Activated T-helper 2 cell treated with anti-CD3 and anti-CD28 coated beads, Interferon-gamma antibody, Interleukin-2, Interleukin-4, amounts not matched to agents 10 μg/mL and 5 μg/mL and 100 μg/mL, durations not matched to agents 14 hours and 24 hours and 36 hours (primary cell): ENCODE data around the gene NET1. TPM values are rescaled to one million over a fixed set of nuclear protein-coding genes. Genes with fewer than 3 reads are reported as not detected.

Experiments
- DNase-seq: peaks from one replicate; pipeline ENCODE4 v3.0.0; 2021; ENCODE audit warnings: low spot score
- H3K27ac Mint-ChIP-seq: one replicate; pipeline ENCODE4 v1.8.0; 2021; ENCODE audit warnings: mixed read lengths
- H3K27me3 Mint-ChIP-seq: one replicate; pipeline ENCODE4 v1.8.0; 2021; ENCODE audit warnings: low read depth, mixed read lengths
- H3K36me3 Mint-ChIP-seq: one replicate; pipeline ENCODE4 v1.8.0; 2021; ENCODE audit warnings: low read depth, mixed read lengths
- H3K4me1 Mint-ChIP-seq: one replicate; pipeline ENCODE4 v1.8.0; 2021; ENCODE audit warnings: low read depth, mixed read lengths
- H3K4me3 Mint-ChIP-seq: one replicate; pipeline ENCODE4 v1.8.0; 2021; ENCODE audit warnings: low read depth, mild to moderate bottlenecking, moderate library complexity, mixed read lengths
- H3K9me3 Mint-ChIP-seq: one replicate; pipeline ENCODE4 v1.8.0; 2021; ENCODE audit warnings: mixed read lengths
- intact Hi-C: fragments of 100-400 bp; cut with micrococcal nuclease; formaldehyde crosslinking; loops from one replicate; pipeline ENCODE4 v1.15.1; 2023
- total RNA-seq: library from RNA; stranded (reverse); gene quantifications from 2 replicates; pipeline ENCODE4 v1.2.3, GENCODE V29; 2022

Gene NET1
- total RNA-seq, 1 donor from 2014 or later = 43.3 TPM

GRCh38 chr10:5381187-5381586 lies 31.2 kb upstream of the NET1 start:
- H3K27me3 Mint-ChIP-seq = peaks cover 3% of the 10 kb centered on the region
- intact Hi-C loops = loop anchor here (10.0 kb wide), 2 partner anchors 86 to 566 kb away; no protein-coding TSS in a partner anchor
- no peak for DNase-seq
- H3K4me3 Mint-ChIP-seq = no peak overlapping the region
- H3K9me3 Mint-ChIP-seq = peaks cover 4% of the 10 kb centered on the region
- H3K36me3 Mint-ChIP-seq = no peaks in the 10 kb centered on the region
- no peaks in the 10 kb centered on the region for H3K4me1 Mint-ChIP-seq
- H3K27ac Mint-ChIP-seq = no peak overlapping the region

DNA sequence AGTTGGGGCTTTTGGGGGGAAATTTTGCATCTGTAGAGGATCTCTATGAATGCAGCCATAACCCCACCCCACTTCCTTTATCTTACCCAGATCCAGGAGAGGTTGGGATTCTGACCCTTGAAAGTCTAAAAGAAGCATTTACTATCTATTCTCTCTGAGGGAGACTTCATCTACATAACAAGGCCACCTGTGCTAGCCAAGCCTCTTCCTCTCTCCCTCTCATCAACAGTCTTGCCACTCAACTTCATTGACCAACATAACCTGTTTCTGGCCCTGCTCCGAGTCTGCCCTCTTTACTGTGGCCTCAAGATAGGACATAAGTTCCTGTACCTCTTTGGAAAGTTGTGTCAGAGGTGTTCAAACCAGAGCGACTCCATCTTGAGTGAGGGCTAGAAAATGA lies 27.1 kb upstream of the NET1 start:
- peaks cover 22% of the 10 kb centered on the region for H3K9me3 Mint-ChIP-seq
- intact Hi-C loops = loop anchor here (10.0 kb wide), 2 partner anchors 90 to 570 kb away; no protein-coding TSS in a partner anchor
- no peak overlapping the region for H3K27ac Mint-ChIP-seq
- H3K36me3 Mint-ChIP-seq = no peaks in the 10 kb centered on the region
- no peak overlapping the region for H3K4me3 Mint-ChIP-seq
- no peak for DNase-seq
- no peaks in the 10 kb centered on the region for H3K4me1 Mint-ChIP-seq
- peaks cover 3% of the 10 kb centered on the region for H3K27me3 Mint-ChIP-seq

DNA sequence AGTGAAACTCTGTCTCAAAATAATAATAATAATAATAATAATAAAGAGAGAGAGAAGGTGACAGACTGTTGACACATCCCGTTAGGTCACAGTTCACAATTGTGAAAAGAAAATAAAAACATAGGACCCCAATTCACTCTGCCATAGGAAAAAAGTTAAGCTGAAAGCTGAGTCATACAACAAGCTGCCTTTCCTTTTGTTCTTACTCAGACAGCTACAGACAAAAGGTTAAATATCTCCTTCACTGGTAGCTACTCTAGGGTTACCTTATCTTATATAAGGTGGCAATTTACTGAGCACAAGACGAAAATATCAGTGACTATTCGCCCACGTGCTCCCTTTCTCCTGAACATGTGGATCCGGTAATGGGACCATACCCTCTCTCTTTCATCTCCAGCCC lies 25.2 kb upstream of the NET1 start:
- Mint-ChIP-seq H3K36me3 (peaks cover 3% of the 10 kb centered on the region), H3K27me3 (peaks cover 3% of the 10 kb centered on the region), H3K27ac (no peak overlapping the region), H3K9me3 (peaks cover 41% of the 10 kb centered on the region), H3K4me3 (no peak overlapping the region), H3K4me1 (no peaks in the 10 kb centered on the region)
- no peak for DNase-seq
- intact Hi-C loops = loop anchor here (1.0 to 10.0 kb wide), 3 partner anchors 47 to 572 kb away; no protein-coding TSS in a partner anchor

GRCh38 chr10:5390607-5391205 lies 21.7 kb upstream of the NET1 start:
- peaks cover 3% of the 10 kb centered on the region for H3K36me3 Mint-ChIP-seq
- no peak for DNase-seq
- no peaks in the 10 kb centered on the region for H3K4me1 Mint-ChIP-seq
- H3K4me3 Mint-ChIP-seq = no peak overlapping the region
- intact Hi-C loops = no loop called here
- H3K9me3 Mint-ChIP-seq = peaks cover 44% of the 10 kb centered on the region
- no peak overlapping the region for H3K27ac Mint-ChIP-seq
- H3K27me3 Mint-ChIP-seq = no peaks in the 10 kb centered on the region

DNA sequence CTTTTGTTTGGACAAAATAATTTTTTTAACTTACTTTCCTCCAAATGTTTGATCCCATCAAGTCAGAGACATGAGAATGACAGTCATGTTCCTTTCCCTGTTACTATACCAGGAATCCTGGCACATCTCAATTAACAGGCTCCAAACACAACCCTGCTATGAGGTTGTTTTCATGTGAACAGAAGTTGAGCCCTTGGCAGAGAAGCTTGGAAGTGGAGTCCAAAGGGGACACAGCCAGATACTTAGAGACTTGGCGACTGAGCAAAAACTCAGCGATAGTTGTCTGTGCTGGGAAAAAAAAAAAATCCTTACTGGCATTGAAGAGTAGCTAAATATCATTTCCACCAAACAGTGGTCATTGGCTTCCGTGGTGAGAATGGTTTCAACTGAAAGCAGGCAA lies 20.6 kb upstream of the NET1 start:
- Mint-ChIP-seq H3K4me1 (no peaks in the 10 kb centered on the region), H3K36me3 (peaks cover 3% of the 10 kb centered on the region), H3K4me3 (no peak overlapping the region), H3K9me3 (peaks cover 44% of the 10 kb centered on the region), H3K27me3 (no peaks in the 10 kb centered on the region), H3K27ac (no peak overlapping the region)
- no peak for DNase-seq
- intact Hi-C loops = no loop called here

DNA sequence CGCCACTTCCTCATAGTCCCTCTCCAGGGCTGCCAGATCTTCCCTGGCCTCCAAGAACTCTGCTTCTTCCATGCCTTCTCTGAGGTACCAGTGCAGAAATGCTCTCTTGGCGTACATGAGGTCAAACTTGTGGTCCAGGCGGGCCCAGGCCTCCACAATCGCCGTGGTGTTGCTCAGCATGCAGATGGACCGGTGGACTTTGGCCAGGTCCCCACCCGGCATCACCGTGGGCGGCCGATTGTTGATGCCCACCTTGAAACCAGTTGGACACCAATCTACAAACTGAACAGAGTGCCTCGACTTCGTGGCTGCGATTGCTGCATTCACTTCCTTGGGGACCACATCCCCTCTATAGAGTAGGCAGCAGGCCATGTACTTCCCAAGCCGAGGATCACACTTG lies 18.8 kb upstream of the NET1 start:
- peaks cover 8% of the 10 kb centered on the region for H3K27me3 Mint-ChIP-seq
- H3K27ac Mint-ChIP-seq = no peak overlapping the region
- H3K36me3 Mint-ChIP-seq = peaks cover 3% of the 10 kb centered on the region
- intact Hi-C loops = no loop called here
- peaks cover 39% of the 10 kb centered on the region for H3K9me3 Mint-ChIP-seq
- H3K4me1 Mint-ChIP-seq = no peaks in the 10 kb centered on the region
- H3K4me3 Mint-ChIP-seq = no peak overlapping the region
- no peak for DNase-seq

- Mint-ChIP-seq H3K4me1 (no peaks in the 10 kb centered on the region), H3K36me3 (peaks cover 3% of the 10 kb centered on the region), H3K27ac (no peak overlapping the region), H3K27me3 (peaks cover 18% of the 10 kb centered on the region), H3K4me3 (no peak overlapping the region), H3K9me3 (peaks cover 23% of the 10 kb centered on the region)
- intact Hi-C loops = no loop called here
- no peak for DNase-seq
Measured at GRCh38 chr10:5395168-5395567, 17.2 kb upstream of the NET1 start.

- H3K36me3 Mint-ChIP-seq = no peaks in the 10 kb centered on the region
- H3K27me3 Mint-ChIP-seq = peaks cover 22% of the 10 kb centered on the region
- no peak overlapping the region for H3K4me3 Mint-ChIP-seq
- intact Hi-C loops = no loop called here
- H3K4me1 Mint-ChIP-seq = no peaks in the 10 kb centered on the region
- no peak overlapping the region for H3K27ac Mint-ChIP-seq
- DNase-seq = no peak
- H3K9me3 Mint-ChIP-seq = peaks cover 8% of the 10 kb centered on the region
Measured at GRCh38 chr10:5396556-5397300, 15.6 kb upstream of the NET1 start.

DNA sequence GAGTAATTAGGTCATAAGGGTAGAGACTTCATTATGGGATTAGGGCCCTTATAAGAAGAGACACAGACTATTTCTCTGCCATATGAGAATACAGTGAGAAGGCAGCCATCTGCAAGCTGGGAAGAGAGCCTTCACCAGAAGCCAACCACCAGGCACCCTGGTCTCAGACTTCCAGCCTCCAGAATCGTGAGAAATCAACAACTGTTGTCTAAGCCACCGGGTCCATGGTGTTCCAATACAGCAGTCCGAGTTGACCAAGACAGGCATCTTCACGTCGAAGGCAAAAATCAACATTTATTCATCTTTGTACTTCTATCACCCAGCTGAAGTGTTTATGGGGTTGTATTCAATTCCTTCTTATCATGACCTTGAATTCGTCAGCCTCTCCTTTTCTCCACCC lies 13.0 kb upstream of the NET1 start:
- no peaks in the 10 kb centered on the region for H3K36me3 Mint-ChIP-seq
- no peak overlapping the region for H3K4me3 Mint-ChIP-seq
- H3K27me3 Mint-ChIP-seq = peaks cover 33% of the 10 kb centered on the region
- H3K27ac Mint-ChIP-seq = no peak overlapping the region
- no peaks in the 10 kb centered on the region for H3K9me3 Mint-ChIP-seq
- H3K4me1 Mint-ChIP-seq = no peaks in the 10 kb centered on the region
- DNase-seq = no peak
- intact Hi-C loops = no loop called here

DNA sequence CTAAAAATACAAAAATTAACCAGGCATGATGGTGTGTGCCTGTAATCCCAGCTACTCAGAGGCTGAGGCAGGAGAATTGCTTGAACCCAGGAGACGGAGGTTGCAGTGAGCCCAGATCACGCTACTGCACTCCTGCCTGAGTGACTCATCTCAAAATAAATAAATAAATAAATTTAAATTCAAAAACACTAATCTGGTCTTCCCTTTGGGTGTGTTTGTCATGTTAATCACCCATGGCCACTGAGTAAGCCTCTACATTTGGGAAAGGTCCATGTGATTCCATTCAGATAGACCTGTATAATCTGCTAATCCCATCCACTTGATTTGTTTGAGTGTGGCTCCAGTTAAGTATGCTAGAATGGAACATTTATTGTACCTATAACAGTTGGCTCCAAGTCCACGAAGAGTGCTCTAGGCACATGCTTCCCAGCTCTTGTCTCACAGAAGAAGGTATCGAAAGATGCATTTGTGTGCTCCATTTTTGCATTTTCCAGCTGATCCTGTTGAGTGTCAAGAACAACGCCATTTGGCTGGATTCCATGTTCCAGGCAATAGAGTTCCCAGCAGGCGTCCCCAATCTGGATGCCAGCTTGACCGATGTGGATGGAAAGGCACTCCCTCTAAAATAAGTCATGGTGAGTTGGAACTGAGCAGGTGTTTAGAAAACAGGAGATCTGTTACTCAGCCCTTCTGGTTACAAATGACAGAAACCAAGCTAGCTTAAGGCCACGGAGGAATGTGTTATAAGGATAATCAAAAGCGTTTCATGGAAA lies 11.7 kb upstream of the NET1 start:
- Mint-ChIP-seq H3K27ac (no peak overlapping the region), H3K27me3 (peaks cover 36% of the 10 kb centered on the region), H3K36me3 (no peaks in the 10 kb centered on the region), H3K4me1 (no peaks in the 10 kb centered on the region), H3K4me3 (no peak overlapping the region), H3K9me3 (no peaks in the 10 kb centered on the region)
- intact Hi-C loops = no loop called here
- no peak for DNase-seq

DNA sequence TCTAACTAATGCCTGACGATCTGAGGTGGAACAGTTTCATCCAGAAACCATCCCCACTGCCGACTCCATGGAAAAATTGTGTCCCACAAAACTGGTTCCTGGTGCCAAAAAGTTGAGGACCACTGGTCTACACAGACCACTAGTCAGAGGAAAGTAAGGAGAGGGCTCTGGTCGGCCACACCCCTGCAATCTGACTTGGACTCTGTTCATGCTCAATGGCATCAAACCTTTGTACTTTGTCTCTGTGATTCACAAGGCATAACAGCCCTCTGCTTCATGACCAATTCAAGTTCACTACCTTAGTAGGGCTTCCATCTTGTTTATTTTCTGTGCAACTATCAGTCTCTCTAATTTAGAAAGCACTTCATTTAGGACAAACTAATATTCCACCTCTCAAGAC lies 9.6 kb upstream of the NET1 start:
- intact Hi-C loops = no loop called here
- H3K27ac Mint-ChIP-seq = no peak overlapping the region
- no peaks in the 10 kb centered on the region for H3K36me3 Mint-ChIP-seq
- H3K27me3 Mint-ChIP-seq = peaks cover 31% of the 10 kb centered on the region
- H3K4me3 Mint-ChIP-seq = no peak overlapping the region
- H3K9me3 Mint-ChIP-seq = no peaks in the 10 kb centered on the region
- DNase-seq = no peak
- no peaks in the 10 kb centered on the region for H3K4me1 Mint-ChIP-seq

DNA sequence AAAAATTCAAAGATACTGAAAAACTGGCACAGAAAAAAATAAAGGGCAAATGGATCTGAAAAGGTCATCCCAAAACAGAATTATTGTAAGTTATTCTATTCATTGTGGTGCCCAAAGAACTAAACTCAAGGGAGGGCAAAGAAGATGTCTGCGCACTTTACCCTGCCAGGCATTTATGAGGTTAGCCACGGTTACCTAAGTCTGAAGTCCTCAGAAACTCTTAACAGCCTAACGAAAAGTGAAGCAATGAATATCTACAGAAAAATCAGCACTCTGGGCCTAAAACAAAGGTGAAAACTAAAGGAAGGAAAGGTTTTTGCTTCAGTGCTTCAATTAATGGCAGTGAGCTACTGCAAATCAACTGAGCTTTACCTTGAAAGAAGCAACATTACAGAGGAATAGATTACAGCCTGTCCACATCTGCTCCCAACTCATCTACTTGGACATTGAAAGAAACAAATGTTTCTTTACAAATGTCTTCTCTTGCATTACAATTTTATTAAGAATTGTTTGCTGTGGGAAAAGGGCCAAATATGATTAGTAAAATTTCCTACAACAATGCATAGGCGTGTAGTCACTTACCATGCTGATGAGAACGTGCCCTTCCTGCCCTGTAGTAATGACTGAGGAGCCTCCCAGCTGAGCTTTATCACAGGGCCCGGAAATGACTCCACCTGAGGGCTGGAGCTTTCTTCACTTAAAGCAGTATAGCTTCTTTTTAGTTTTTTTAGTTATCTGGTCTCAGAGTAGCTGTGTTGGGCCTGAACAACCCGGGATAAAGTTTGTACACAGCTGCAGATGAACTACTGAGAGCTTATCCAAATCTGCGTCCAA lies 7.9 kb upstream of the NET1 start, which contains the start of gene TUBAL3:
Gene TUBAL3, minus strand, starts transcription at position 621 of the 834 bp plus-strand sequence. Its CDS starts 36 bp downstream, at position 585.
- intact Hi-C loops = no loop called here
- Mint-ChIP-seq H3K27me3 (peaks cover 37% of the 10 kb centered on the region), H3K9me3 (no peaks in the 10 kb centered on the region), H3K27ac (no peak within 1 kb of the TSS), H3K4me3 (no peak within 1 kb of the TSS), H3K4me1 (no peaks in the 10 kb centered on the region), H3K36me3 (no peaks in the 10 kb centered on the region)
- no peak for DNase-seq
